RWPE1 (cell line): ENCODE measurements around the gene ECSCR.
"Not testable (repeated sequence)": the region's sequence is repeated elsewhere in the genome, so short reads cannot be mapped to it uniquely, and the experiment has no call there.

Experiments
- CTCF ChIA-PET: fragments of 350-600 bp; sonication (Branson Sonifier 250); formaldehyde crosslinking; extraction: SDS; loops from one replicate; lab custom pipeline; 2021; lab: Yijun Ruan, JAX
- POLR2A ChIA-PET: fragments of 400-600 bp; formaldehyde crosslinking; extraction: SDS; loops from one replicate; lab custom pipeline; 2020; ENCODE audit warnings: antibody characterized with exemption; ENCODE audit not compliant: low non-redundant PET; lab: Yijun Ruan, JAX
- DNase-seq: peaks from one replicate; pipeline ENCODE4 v3.0.0; 2012; ENCODE audit warnings: low spot score
- H3K27ac ChIP-seq: fragments of 450-650 bp; 2 replicates; pipeline ENCODE4 v1.5.1; 2017
- TF ChIP-seq, protein P1 (sequence below): fragments of 450-650 bp; conservative IDR thresholded peaks from 2 replicates; pipeline ENCODE4 v1.5.1; 2017; ENCODE audit warnings: low read depth, mild to moderate bottlenecking

The ECSCR gene

GRCh38 chr5:139494256-139494655 is 31.7 kb upstream of the ECSCR start:
- TF ChIP-seq, protein P1, sequence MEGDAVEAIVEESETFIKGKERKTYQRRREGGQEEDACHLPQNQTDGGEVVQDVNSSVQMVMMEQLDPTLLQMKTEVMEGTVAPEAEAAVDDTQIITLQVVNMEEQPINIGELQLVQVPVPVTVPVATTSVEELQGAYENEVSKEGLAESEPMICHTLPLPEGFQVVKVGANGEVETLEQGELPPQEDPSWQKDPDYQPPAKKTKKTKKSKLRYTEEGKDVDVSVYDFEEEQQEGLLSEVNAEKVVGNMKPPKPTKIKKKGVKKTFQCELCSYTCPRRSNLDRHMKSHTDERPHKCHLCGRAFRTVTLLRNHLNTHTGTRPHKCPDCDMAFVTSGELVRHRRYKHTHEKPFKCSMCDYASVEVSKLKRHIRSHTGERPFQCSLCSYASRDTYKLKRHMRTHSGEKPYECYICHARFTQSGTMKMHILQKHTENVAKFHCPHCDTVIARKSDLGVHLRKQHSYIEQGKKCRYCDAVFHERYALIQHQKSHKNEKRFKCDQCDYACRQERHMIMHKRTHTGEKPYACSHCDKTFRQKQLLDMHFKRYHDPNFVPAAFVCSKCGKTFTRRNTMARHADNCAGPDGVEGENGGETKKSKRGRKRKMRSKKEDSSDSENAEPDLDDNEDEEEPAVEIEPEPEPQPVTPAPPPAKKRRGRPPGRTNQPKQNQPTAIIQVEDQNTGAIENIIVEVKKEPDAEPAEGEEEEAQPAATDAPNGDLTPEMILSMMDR = no peak
- ChIA-PET CTCF (interaction anchor here (1.0 to 1.3 kb wide), 3 partner anchors 12 to 71 kb away, joined by 3 to 6 read pairs (median 4); no protein-coding TSS in a partner anchor), POLR2A (no interaction called here)
- no peak overlapping the region for H3K27ac ChIP-seq
- no peak for DNase-seq

DNA sequence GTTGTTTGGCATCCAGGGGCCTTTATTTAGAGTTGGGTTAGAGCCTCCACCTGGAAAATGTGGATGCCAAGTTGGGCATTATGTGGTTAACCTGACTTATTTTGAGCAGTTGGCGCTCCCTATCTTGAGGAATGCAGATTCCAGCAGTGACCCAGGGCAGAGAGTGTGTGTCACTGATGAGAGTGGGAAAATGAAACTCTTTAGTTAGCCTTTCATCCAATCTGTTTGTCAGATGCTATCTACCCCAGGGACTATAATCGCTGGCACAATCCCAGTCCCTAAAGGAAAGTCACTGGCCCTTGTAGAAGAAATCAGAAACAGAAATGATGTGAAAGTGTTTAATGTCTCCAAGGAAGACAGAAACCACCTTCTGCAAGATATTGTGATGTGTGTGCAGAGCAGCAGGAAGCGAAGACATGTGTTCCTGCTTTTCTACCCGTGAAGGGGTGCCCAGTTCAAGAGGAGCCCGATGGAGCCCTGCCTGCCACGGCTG is 30.2 kb upstream of the ECSCR start:
- POLR2A ChIA-PET = no interaction called here
- DNase-seq = no peak
- CTCF ChIA-PET = no interaction called here

GRCh38 chr5:139488260-139488659 is 25.7 kb upstream of the ECSCR start:
- CTCF ChIA-PET = no interaction called here
- H3K27ac ChIP-seq = no peak overlapping the region
- DNase-seq = no peak
- TF ChIP-seq, protein P1 = no peak
- POLR2A ChIA-PET = no interaction called here

More for the DNA sequence above, 30.2 kb upstream of the ECSCR start:
- no peak overlapping the region for H3K27ac ChIP-seq
- TF ChIP-seq, protein P1 = no peak

GRCh38 chr5:139486201-139486600 is 23.7 kb upstream of the ECSCR start:
- ChIA-PET POLR2A (no interaction called here), CTCF (no interaction called here)
- no peak for DNase-seq
- TF ChIP-seq, protein P1 = no peak
- no peak overlapping the region for H3K27ac ChIP-seq

GRCh38 chr5:139482890-139483208 is 20.3 kb upstream of the ECSCR start:
- POLR2A ChIA-PET = interaction anchor here (0.6 to 1.1 kb wide), 2 partner anchors 33 to 189 kb away, joined by 3 read pairs; no protein-coding TSS in a partner anchor
- CTCF ChIA-PET = interaction anchor here (0.9 to 2.9 kb wide), 3 partner anchors 52 to 62 kb away, joined by 3 to 21 read pairs (median 3); no protein-coding TSS in a partner anchor
- peak overlapping the region; percentile 100 for H3K27ac ChIP-seq
- DNase-seq = not testable (repeated sequence)

DNA sequence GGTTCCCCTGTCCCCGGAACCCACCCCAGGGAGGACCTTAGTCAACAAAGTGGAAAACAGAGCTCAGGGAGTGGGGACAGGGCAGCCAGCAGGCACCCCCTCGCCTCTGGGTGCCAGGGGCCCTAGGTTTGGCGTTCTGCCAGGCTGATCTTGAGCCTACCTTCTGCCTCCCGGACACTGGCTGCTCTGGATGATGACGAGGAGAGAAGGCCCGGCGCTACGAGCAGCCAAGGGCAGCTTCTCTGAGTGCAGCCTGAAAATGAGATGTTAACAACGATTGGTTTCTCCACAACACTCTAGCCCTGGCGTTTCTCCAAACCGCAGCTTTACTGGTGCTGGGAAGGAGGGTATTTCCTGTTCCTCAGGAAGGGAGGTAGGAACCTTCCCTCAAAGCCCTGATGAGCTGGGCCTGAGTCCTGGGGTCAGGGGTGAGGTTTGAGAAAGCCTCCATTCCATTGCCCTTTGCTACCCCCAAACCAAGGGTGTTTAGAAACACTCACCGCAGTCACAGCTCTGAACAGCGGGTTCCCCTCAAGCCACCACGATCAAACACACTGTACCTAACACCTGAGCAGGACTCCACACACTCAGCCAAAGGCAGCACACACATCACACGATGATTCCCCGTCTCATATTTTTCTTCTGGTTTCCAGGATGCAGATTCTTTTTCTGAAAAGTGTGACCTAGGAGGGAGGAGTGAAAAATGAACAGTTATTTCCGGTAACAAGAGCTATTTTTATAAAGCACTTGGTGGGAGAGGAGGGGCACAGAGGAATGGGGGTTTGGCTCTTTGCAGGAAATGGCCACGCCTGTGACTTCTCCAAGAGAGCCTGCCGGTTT is 19.7 kb upstream of the ECSCR start, which contains the start of gene STING1:
STING1 (minus strand) TSS at position 709 of the 840 bp plus-strand sequence. CDS start 1,054 bp downstream, outside the sequence.
- ChIA-PET CTCF (interaction anchor here (0.5 to 2.9 kb wide), 8 partner anchors 13 to 377 kb away, joined by 3 to 21 read pairs (median 3); no protein-coding TSS in a partner anchor), POLR2A (interaction anchor here (0.6 to 1.3 kb wide), 6 partner anchors 14 to 237 kb away, joined by 3 to 5 read pairs (median 3); partner anchors contain the start of gene DNAJC18)
- TF ChIP-seq, protein P1 = no peak
- H3K27ac ChIP-seq = peak within 1 kb of the TSS; percentile 100
- peak; percentile 97 for DNase-seq
